Measurements from ENCODE around the gene KCMF1. TPM values are rescaled to one million over a fixed set of nuclear protein-coding genes. Genes with fewer than 3 reads are reported as not detected.

Gene KCMF1
- total and polyA plus RNA-seq, 2 of the 13 experiments (the other 11 are each of a cell fraction or from before 2014, with no cell fraction given): 62.1 to 116 TPM

- TF ChIP-seq ZNF142 (CRISPR knock-in tag; IDR thresholded peaks at IDR 0.05) (0 out of 2 replicates have a peak, but pooled peaks have one; percentile 39), LCORL (IDR thresholded peaks at IDR 0.05) (peak; percentile 70), LCORL (CRISPR knock-in tag; IDR thresholded peaks at IDR 0.05) (peak; percentile 96), NFIC (IDR thresholded peaks at IDR 0.05; ENCODE audit: low read length) (peak; percentile 84), KDM2A (CRISPR knock-in tag; IDR thresholded peaks at IDR 0.05; ENCODE audit: borderline replicate concordance, low read depth) (peak; percentile 63; the same call in 1 of the 2 replicates), ZSCAN25 (CRISPR knock-in tag; IDR thresholded peaks at IDR 0.05) (0 out of 2 replicates have a peak, but pooled peaks have one; percentile 60), PRDM4 (CRISPR knock-in tag; IDR thresholded peaks at IDR 0.05; ENCODE audit: borderline replicate concordance) (no peak), ATF5 (CRISPR knock-in tag; IDR thresholded peaks at IDR 0.05; ENCODE audit: low read depth) (0 out of 2 replicates have a peak, but pooled peaks have one; percentile 50), MEF2D (CRISPR knock-in tag; IDR thresholded peaks at IDR 0.05) (peak; percentile 80), ETV5 (CRISPR knock-in tag; IDR thresholded peaks at IDR 0.05; ENCODE audit: borderline replicate concordance) (peak; percentile 88), SMAD3 (CRISPR knock-in tag; IDR thresholded peaks at IDR 0.05) (peak; percentile 96), MAFF (IDR thresholded peaks at IDR 0.05; ENCODE audit: low read depth, low read length) (no peak), CREM (IDR thresholded peaks at IDR 0.05) (peak; percentile 83), CREM (CRISPR knock-in tag; IDR thresholded peaks at IDR 0.05) (no peak), ZBTB42 (CRISPR knock-in tag; IDR thresholded peaks at IDR 0.05) (0 out of 2 replicates have a peak, but pooled peaks have one; percentile 59)
Measured at GRCh38 chr2:84963692-84964405, 7.1 kb upstream of the KCMF1 start (continued).
